HG03159 (cell line): Measurements from ENCODE around the gene PRSS27.
"Not testable (repeated sequence)": the region's sequence is repeated elsewhere in the genome, so short reads cannot be mapped to it uniquely, and the experiment has no call there.

ENCODE experiments used
- ATAC-seq: cut with Tn5 transposase; IDR thresholded peaks from one replicate; pipeline ENCODE4 v1.9.1; 2021; ENCODE audit warnings: mild to moderate bottlenecking, moderate library complexity; ENCODE audit not compliant: unreplicated experiment

PRSS27 gene

GRCh38 chr16:2698965-2699750 is 20.9 kb downstream of the PRSS27 start:
- ATAC-seq, result no peak

DNA sequence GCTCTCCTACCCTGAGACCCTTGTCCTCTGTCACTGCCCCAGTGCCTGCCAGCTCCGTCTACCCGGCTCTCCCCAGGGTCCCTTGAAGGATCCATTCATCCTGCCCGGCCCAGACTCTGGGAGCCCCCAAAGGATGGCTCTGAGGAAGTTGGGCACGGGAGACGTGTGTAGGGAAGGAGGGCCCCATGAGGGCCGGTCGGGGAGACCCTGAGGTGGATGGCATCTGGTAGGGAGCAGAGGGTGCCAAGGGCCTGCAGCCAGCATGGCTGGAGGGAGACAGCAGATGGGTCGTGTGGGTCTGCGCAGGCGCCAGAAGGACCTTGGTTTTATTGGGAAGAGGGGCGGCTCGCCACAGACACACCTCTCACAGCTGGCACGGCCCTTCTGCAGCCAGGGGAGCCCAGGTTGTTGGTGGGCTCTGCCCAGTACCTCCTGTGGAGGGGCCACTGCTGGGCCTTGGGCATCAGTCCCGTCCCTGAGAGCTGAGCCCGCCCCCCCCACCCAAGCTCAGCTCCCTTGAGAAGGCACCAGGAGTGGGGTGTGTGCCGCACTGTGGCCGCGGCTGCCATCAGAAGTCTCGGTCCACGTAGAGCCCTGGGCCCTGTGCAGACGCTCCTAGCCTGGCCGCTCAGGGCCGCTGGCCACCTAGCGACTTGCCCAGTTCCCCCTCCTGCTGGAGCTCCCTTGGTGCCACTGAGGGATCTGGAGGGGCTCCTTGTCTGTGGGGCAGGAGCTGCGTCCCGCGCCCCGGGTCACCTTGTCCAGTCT is 21.7 kb downstream of the PRSS27 start:
- no peak for ATAC-seq

DNA sequence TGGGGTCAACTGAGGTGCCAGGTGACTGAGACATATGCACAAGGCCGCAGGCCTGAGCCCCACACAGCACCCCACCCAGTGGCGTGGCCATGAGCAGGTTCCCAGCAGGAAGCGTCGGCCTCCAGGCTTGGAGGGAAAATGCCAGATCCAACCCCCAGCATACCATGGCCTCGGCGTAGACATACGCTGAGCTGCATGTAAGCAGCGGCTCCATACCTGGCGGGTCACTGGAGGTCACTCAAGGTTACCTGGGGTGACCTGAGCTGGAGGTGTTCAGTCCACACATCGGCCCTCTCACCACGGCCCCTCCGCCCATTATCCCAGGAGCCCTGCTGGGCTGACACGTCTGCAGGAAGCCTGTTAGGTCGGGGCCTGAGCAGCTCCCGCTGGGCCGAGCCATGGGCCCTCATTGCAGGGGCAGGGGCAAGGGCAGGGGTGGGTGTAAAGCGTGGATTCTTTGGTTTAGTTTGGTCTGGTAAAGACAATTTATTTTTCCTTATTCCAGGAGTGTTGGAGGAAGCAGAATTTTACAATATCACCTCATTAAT is 22.5 kb downstream of the PRSS27 start:
- ATAC-seq, result no peak

- not testable (repeated sequence) for ATAC-seq
Measured at GRCh38 chr16:2696601-2697250, 23.3 kb downstream of the PRSS27 start.

DNA sequence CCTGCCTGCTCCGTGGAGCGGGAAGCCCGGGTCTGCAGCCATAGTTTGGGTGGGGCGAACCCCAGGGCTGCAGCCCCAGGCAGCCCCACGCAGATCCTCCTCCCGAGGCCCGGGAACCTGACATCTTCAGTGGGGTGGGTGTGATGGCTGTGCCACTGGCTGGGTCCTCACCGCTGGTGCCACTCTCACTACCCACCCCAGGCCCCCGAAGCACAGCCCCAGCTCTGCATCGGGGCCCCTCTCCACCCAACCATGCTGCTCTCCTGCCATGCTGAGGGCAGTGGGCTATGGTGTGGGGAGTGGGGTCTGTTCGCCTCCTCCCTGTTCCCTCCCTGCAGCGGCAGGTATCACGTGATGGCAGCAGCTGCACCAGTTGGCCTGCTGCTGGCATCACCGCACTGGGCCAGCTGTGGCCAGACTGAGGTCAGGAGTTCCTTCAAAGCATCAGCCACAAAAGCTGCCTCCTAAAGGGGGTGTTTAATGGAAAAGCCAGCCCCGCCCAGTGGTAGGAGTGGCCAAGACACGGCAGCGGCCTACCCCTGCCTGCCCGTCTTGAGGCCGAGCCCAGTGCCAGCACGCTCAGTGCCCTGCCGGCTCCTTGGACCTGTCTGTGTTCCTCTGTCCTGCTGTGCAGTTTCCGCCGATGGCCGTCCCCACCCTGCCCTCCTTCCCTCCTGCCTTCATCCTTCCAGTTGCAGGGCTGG is 26.9 kb downstream of the PRSS27 start:
- ATAC-seq, result no peak

GRCh38 chr16:2692251-2692947 is 27.6 kb downstream of the PRSS27 start:
- no peak for ATAC-seq

DNA sequence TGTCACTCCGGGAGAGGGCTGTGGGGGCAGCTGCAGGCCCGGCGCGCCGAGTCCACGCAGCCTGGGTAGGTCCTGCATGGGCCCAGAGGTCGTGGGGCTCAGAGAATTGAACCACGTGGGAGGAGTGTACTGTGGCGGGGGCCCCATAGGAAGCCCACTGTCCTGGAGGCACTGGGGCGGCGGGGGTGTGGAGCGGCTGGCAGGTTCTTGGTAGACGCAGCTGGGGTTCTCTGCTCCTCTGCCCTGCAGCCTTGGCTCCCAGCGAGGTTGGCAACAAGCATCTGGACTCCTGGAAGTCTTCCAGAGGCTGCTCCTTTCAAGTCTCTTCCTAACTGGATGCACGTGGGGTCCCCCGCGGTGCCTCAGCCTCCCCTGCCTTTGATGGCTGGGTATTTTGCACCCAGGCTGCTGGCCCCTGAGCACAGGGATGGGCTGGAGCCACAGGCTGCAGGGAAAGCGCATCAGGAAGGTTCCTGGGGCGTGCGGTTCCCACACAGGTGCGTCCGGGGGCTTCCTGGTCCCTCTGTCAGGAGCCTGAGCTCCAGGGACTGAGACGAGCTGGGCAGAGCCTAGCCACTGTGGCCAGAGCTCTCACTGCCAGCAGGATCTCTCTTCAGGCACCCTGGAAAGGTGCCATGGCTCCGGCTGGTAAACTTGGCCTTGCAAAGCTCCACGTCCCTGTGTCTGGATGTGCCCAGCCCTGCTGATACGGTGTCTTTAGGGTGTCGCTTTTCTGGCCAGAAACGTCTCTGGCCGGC is 28.4 kb downstream of the PRSS27 start:
- ATAC-seq, result no peak

GRCh38 chr16:2690852-2691251 is 29.2 kb downstream of the PRSS27 start:
- no peak for ATAC-seq

- no peak for ATAC-seq
Measured at GRCh38 chr16:2689968-2690801, 29.8 kb downstream of the PRSS27 start.

GRCh38 chr16:2689422-2689821 is 30.6 kb downstream of the PRSS27 start:
- not testable (repeated sequence) for ATAC-seq

DNA sequence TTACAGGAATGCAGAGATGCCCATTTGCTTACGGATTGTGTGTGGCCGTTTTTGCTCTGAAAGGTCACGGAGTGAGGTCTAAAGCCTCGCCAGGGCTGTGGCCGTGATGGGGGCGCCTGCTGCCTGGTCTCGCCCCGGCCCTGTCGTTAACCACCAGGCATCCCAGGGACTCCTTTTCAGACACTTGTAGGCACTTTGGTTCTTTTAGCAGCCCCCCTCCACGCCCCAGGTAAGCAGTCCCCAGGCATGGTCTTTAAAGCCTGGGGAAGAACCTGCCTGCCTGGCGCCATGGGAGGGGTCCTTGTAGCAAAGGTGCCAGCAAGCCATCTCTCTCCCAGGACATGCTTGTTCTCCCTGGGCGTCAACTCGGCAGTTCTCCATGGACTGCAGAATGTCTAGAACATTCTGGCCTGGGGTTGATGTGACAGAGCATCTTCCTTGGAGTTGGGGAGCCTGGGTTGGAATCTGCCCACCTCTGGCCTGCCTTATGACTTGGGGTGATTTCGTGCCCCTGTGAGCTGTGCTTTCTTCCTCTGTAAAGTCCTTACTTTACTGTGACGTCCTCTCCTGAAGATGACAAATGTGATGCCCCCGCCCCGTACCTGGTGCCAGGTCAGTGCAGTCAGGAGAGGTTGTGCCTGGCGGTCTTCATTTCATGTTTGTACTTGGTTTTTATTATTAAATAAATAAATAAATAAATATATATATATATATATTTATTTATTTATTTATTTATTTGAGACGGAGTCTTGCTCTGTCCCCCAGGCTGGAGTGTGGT is 32.3 kb downstream of the PRSS27 start:
- no peak for ATAC-seq

GRCh38 chr16:2686912-2687507 is 33.0 kb downstream of the PRSS27 start:
- ATAC-seq, result peak; percentile 43

DNA sequence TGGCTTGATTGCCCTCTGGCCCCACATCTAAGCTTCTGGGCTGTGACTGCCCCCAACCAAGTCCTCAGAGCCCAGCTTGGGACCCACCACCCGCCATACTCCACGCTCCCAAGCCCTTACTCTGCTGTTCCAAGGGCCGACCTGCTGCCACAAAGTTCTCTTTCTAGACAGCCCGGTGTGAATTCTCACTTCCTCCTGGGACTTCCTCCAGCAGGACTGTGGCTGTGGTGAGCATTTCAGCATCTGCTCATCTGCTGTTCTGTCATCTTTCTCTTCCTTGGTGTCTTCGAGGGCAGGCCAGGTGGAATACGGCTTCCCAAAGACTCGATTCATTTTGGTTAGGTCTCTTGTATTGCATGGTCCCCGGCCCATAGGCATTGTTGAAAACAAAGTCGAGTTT is 33.9 kb downstream of the PRSS27 start:
- not testable (repeated sequence) for ATAC-seq

GRCh38 chr16:2683041-2683440 is 37.0 kb downstream of the PRSS27 start:
- not testable (repeated sequence) for ATAC-seq

DNA sequence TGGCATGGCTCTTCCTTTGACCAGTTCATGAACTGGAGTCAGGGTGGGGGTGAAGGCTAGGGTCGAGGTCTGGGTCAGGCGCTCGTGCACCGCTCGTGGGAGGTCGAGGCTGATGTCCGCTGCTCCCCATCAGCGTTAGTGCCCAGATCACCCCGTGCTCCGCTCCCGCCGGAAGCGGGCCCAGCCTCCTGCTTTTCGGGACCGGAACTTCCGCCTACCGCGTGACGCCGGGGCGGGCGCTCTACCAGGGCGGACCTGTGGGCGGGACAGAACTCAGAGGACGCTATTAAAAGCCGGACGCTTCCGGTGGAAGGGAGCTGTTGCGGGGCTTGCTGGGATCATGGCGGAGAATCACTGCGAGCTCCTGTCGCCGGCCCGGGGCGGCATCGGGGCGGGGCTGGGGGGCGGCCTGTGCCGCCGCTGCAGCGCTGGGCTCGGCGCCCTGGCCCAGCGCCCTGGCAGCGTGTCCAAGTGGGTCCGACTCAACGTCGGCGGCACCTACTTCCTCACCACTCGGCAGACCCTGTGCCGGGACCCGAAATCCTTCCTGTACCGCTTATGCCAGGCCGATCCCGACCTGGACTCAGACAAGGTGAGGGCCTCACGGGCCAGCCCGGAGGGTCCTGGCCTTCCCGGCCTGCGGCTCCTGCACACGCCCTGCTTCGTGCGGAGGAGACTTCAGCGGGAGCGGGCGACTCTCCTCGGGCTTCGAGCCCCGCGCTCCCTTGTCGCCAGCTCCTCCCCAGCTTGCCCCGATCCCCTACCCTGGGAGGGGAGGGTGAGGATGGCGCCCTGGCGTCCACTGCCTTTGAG is 37.6 kb downstream of the PRSS27 start, which contains the start of gene KCTD5:
Gene KCTD5 (plus strand): TSS at position 315 of the 813 bp plus-strand sequence. CDS start 26 bp downstream, at position 341.
- peak; percentile 52 for ATAC-seq

DNA sequence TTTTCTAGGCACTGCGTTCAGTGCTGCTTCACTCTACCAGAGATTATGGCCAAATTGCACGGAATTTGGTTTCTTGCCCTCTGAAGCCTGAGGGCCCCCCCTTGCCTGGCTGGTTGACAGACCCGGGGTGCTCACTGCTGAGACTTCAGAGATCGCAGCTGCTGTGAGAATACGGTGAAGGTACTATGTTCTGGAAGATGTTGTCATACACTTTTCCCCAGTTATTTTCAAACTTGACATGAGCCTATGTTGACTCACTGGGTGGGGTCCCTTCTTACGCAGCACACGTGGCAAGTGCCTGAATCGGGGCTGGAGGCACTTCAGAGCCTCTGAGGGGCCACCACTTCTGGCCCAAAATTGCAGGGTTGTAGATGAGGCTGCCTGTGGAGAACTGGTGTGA is 39.7 kb downstream of the PRSS27 start:
- ATAC-seq, result not testable (repeated sequence)
